Mesendoderm (in vitro differentiated cells): ENCODE measurements around the gene STK32B.

Experiments
- DNase-seq: peaks from one replicate; pipeline ENCODE4 v3.0.0; 2013
- H2AK5ac ChIP-seq: 2 replicates; pipeline ENCODE4 v1.6.1; 2013; ENCODE audit warnings: low read length, inconsistent platforms
- H2BK120ac ChIP-seq: 2 replicates; pipeline ENCODE4 v1.6.1; 2013; ENCODE audit warnings: low read depth, mild to moderate bottlenecking, low read length, moderate library complexity, mixed read lengths
- H2BK15ac ChIP-seq: replicated peaks from 2 replicates; pipeline ENCODE4 v1.6.1; 2013; ENCODE audit warnings: low read depth, mild to moderate bottlenecking, moderate library complexity
- H2BK5ac ChIP-seq: 2 replicates; pipeline ENCODE4 v1.6.1; 2013; ENCODE audit warnings: low read length, inconsistent platforms
- H3K18ac ChIP-seq: 2 replicates; pipeline ENCODE4 v1.6.1; 2013; ENCODE audit warnings: mild to moderate bottlenecking, low read length, mixed read lengths
- H3K23ac ChIP-seq: one replicate; pipeline ENCODE4 v1.6.1; 2013; ENCODE audit warnings: low read length
- H3K27ac ChIP-seq: 2 replicates; pipeline ENCODE4 v1.5.1; 2013; ENCODE audit warnings: low read depth, mild to moderate bottlenecking, inconsistent platforms, low read length, moderate library complexity
- H3K27me3 ChIP-seq: 2 replicates; pipeline ENCODE4 v1.6.1; 2013; ENCODE audit warnings: low read length, control low read depth, mild to moderate bottlenecking, inconsistent platforms; ENCODE audit not compliant: insufficient read depth, poor library complexity
- H3K36me3 ChIP-seq: 2 replicates; pipeline ENCODE4 v1.6.1; 2013; ENCODE audit warnings: low read length, inconsistent platforms; ENCODE audit not compliant: control insufficient read depth, insufficient read depth
- H3K4ac ChIP-seq: one replicate; pipeline ENCODE4 v1.6.1; 2013; ENCODE audit warnings: low read depth, mild to moderate bottlenecking, low read length, moderate library complexity
- H3K4me1 ChIP-seq: 2 replicates; pipeline ENCODE4 v1.6.1; 2013; ENCODE audit warnings: low read depth, low read length, inconsistent platforms; ENCODE audit not compliant: control insufficient read depth
- H3K4me2 ChIP-seq: 2 replicates; pipeline ENCODE4 v1.6.1; 2013; ENCODE audit warnings: low read length
- H3K4me3 ChIP-seq: 2 replicates; pipeline ENCODE4 v1.5.1; 2013; ENCODE audit warnings: mild to moderate bottlenecking, low read length
- H3K56ac ChIP-seq: one replicate; pipeline ENCODE4 v1.6.1; 2013; ENCODE audit warnings: low read length
- H3K79me1 ChIP-seq: 2 replicates; pipeline ENCODE4 v1.6.1; 2013; ENCODE audit warnings: low read length, inconsistent platforms
- H3K79me2 ChIP-seq: 2 replicates; pipeline ENCODE4 v1.6.1; 2013; ENCODE audit warnings: mild to moderate bottlenecking, low read length; ENCODE audit not compliant: control insufficient read depth, insufficient read depth
- H3K9ac ChIP-seq: 2 replicates; pipeline ENCODE4 v1.6.1; 2013; ENCODE audit warnings: low read length, inconsistent platforms
- H4K5ac ChIP-seq: one replicate; pipeline ENCODE4 v1.6.1; 2013; ENCODE audit warnings: low read length
- H4K8ac ChIP-seq: one replicate; pipeline ENCODE4 v1.6.1; 2013; ENCODE audit warnings: low read depth, mild to moderate bottlenecking, control low read depth, low read length, moderate library complexity
- WGBS: extraction: QIAGEN DNeasy Blood & Tissue Kit; methylation state at CpG from one replicate; pipeline ENCODE4 v1.1.7; 2013; ENCODE audit warnings: low lambda C conversion rate, missing lambda C conversion rate; ENCODE audit not compliant: insufficient coverage; ENCODE audit errors: extremely low coverage; 5-methylcytosine and 5-hydroxymethylcytosine counted together

Gene STK32B

DNA sequence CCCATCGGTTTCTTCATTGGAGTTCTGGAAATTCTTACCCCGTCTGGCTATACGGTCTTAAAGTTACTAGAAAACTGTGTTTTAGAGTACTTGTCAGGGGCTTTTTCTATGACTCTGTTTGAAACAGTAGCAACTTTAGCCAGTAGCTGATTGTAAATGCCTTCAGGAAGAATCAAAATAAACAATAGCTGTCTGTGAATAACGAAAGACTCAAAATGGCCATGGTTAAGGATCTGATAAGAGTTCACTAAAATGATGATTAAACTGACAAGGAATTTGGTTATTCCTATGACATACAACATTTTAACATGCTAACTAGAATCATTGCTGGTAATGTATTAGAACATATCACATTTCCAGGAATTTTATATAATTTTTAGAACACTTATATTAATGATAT, 466.1 kb downstream of the STK32B start:
- no peak overlapping the region for H2BK120ac ChIP-seq
- H2BK15ac ChIP-seq: no peak overlapping the region
- no peak overlapping the region for H3K18ac ChIP-seq
- H4K8ac ChIP-seq: no peak overlapping the region
- H3K9ac ChIP-seq: no peak overlapping the region
- H4K5ac ChIP-seq: no peak overlapping the region
- no CpG with 5 or more reads among the region's 4 CpGs for WGBS
- H3K79me1 ChIP-seq: no peaks in the 10 kb centered on the region
- no peak overlapping the region for H2BK5ac ChIP-seq
- H3K79me2 ChIP-seq: no peaks in the 10 kb centered on the region
- H3K27me3 ChIP-seq: no peaks in the 10 kb centered on the region
- H2AK5ac ChIP-seq: no peak overlapping the region
- no peak overlapping the region for H3K23ac ChIP-seq
- H3K56ac ChIP-seq: no peak overlapping the region
- no peak overlapping the region for H3K27ac ChIP-seq
- no peaks in the 10 kb centered on the region for H3K4me1 ChIP-seq
- DNase-seq: no peak
- H3K36me3 ChIP-seq: no peaks in the 10 kb centered on the region
- no peak overlapping the region for H3K4me3 ChIP-seq
- H3K4ac ChIP-seq: no peak overlapping the region
- H3K4me2 ChIP-seq: no peak overlapping the region

DNA sequence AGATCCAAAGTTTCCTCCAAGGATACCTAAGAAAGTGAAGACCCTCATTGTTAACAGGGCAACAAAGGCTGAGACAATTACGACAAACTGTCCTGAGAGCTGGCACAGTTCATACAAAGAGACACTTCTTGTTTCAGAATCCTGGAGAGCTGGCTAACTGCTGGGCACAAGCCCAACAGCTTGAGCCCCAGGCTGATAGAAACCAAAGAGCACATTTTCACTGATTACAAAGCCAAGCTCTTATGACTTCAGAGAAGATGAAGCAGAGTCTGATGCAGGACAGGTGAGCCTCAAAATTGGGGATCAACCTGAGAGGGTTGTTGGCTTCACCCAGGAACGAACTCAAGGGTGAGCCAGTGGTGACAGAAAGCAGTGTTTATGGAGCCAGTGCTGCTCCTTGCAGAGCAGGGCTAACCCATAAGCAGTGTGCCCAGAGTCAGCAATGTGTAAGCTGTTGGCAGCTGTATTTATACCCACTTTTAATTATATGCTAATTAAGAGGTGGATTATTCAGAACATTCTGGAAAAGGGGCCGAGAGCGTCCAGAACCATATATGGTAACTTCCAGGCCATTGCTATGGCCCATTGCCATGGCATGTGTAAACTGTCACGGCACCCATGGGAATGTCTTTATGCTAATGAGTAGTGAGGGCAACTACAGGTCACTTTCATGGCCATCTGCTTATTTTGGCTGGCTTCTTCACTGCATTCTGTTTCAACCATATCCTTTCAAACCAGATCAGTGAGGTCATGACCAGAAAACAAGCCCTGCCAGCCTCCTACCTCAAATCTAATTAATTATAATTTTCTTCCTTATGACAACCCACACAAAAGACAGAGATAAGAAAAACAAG, 473.4 kb downstream of the STK32B start:
- Histone ChIP-seq H3K4me2 (no peak overlapping the region), H3K36me3 (peaks cover 2% of the 10 kb centered on the region), H3K4me1 (no peaks in the 10 kb centered on the region), H3K4ac (no peak overlapping the region), H3K79me1 (no peaks in the 10 kb centered on the region), H2BK5ac (no peak overlapping the region), H3K4me3 (no peak overlapping the region), H3K18ac (no peak overlapping the region), H2BK120ac (no peak overlapping the region), H3K27me3 (no peaks in the 10 kb centered on the region), H4K8ac (no peak overlapping the region), H3K27ac (no peak overlapping the region), H3K56ac (no peak overlapping the region), H4K5ac (no peak overlapping the region), H2BK15ac (no peak overlapping the region), H3K23ac (no peak overlapping the region), H2AK5ac (no peak overlapping the region), H3K79me2 (no peaks in the 10 kb centered on the region), H3K9ac (no peak overlapping the region)
- no CpG with 5 or more reads among the region's 5 CpGs for WGBS
- DNase-seq: no peak

DNA sequence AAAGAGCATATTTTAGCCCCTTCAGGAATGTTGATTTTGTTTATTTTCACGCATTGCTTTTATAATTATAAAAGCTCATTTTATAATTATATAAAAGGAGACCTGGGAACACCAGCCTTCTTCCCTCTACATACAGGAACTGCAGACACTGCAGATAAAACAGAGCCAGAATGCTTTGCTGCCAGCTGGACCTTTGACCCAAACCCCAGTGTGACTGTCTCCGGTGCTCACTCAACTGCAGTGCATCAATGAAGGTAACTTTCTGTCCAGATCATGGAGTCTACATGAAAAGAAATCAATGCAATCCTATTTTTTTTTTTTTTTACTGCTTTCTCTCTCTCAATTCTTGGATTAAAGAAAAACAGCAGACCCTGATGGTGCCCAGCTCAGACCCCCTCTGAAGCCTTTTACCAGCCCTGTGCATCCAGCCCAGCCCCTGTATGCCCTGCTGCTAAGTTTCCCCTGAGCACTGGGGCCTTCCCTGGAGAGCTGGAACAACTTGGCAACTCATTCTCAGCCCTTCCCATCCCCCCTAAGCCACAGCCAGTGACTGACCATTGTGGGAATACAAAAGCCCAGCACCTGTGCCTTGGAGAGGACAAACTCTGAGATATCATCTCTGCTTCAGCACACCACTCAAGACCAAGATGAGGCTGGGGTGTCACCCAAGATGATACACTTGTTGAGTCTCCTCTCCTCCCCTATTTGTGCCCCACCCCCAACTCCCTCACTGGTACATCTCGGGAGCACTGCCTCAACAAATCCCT, 475.0 kb downstream of the STK32B start:
- Histone ChIP-seq H3K4me2 (no peak overlapping the region), H2BK15ac (no peak overlapping the region), H2AK5ac (no peak overlapping the region), H4K5ac (no peak overlapping the region), H3K23ac (no peak overlapping the region), H2BK5ac (no peak overlapping the region), H3K27ac (no peak overlapping the region), H2BK120ac (no peak overlapping the region), H3K36me3 (peaks cover 2% of the 10 kb centered on the region), H3K18ac (no peak overlapping the region), H3K79me2 (no peaks in the 10 kb centered on the region), H3K56ac (no peak overlapping the region), H3K9ac (no peak overlapping the region), H3K4me1 (no peaks in the 10 kb centered on the region), H3K4ac (no peak overlapping the region), H3K27me3 (no peaks in the 10 kb centered on the region), H3K4me3 (no peak overlapping the region), H3K79me1 (no peaks in the 10 kb centered on the region), H4K8ac (no peak overlapping the region)
- no CpG with 5 or more reads among the region's 3 CpGs for WGBS
- no peak for DNase-seq

DNA sequence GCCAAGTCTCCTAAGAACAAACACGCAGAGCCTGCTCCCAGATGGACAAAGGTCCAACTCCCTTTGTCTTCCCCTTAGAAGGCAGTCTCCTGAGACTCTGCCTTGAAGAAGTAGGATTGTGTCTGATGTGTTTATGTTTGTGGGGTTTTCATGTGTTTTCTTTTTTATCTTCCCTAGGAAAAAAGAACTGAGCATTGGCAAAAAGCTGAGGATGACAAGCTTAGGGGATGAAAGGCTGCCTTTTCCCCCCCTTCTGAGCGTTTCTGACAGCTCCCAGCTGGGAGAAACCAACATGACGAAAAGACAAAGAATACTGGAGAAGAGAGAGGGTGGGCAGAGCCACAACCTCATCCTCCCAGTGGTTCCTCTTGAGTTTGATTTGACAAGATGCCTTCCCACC, 475.9 kb downstream of the STK32B start:
- Histone ChIP-seq H3K27me3 (no peaks in the 10 kb centered on the region), H3K23ac (no peak overlapping the region), H2BK120ac (no peak overlapping the region), H3K4ac (no peak overlapping the region), H3K4me3 (no peak overlapping the region), H3K4me1 (no peaks in the 10 kb centered on the region), H3K18ac (no peak overlapping the region), H2AK5ac (no peak overlapping the region), H4K8ac (no peak overlapping the region), H3K27ac (no peak overlapping the region), H4K5ac (no peak overlapping the region), H3K56ac (no peak overlapping the region), H2BK15ac (no peak overlapping the region), H3K4me2 (no peak overlapping the region), H3K36me3 (peaks cover 2% of the 10 kb centered on the region), H2BK5ac (no peak overlapping the region), H3K79me2 (no peaks in the 10 kb centered on the region), H3K9ac (no peak overlapping the region), H3K79me1 (no peaks in the 10 kb centered on the region)
- DNase-seq: no peak
- WGBS: no CpG with 5 or more reads among the region's 3 CpGs

DNA sequence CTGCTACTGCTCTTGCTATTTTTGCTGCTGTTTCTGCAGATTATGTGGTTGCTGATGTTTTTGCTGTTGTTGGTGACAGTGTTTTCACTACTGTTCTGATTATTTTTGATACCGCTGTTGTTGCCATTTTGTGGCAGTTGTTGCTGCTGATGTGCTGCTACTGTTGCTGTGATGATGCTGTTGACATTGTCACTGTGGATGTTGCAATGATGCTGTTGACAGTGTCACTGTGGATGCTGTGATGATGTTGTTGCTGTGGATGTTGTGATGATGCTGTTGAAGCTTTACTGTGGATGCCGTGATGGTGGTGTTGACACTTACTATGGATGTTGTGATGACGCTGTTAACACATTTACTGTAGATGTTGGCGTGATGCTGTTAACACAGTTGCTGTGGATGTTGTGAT, 476.8 kb downstream of the STK32B start:
- H4K5ac ChIP-seq: no peak overlapping the region
- no peak overlapping the region for H2BK5ac ChIP-seq
- no peaks in the 10 kb centered on the region for H3K4me1 ChIP-seq
- no peak overlapping the region for H3K18ac ChIP-seq
- H2AK5ac ChIP-seq: no peak overlapping the region
- no peak overlapping the region for H3K27ac ChIP-seq
- H3K23ac ChIP-seq: no peak overlapping the region
- H3K79me1 ChIP-seq: no peaks in the 10 kb centered on the region
- H3K9ac ChIP-seq: no peak overlapping the region
- WGBS: no CpG with 5 or more reads among the region's 4 CpGs
- H3K27me3 ChIP-seq: no peaks in the 10 kb centered on the region
- no peak for DNase-seq
- no peak overlapping the region for H4K8ac ChIP-seq
- H3K79me2 ChIP-seq: no peaks in the 10 kb centered on the region
- H2BK15ac ChIP-seq: no peak overlapping the region
- H2BK120ac ChIP-seq: no peak overlapping the region
- no peak overlapping the region for H3K4ac ChIP-seq
- peaks cover 2% of the 10 kb centered on the region for H3K36me3 ChIP-seq
- no peak overlapping the region for H3K4me2 ChIP-seq
- H3K4me3 ChIP-seq: no peak overlapping the region
- H3K56ac ChIP-seq: no peak overlapping the region
